NCI-H226 (cell line): ENCODE measurements around the gene IDNK.
"Not testable (repeated sequence)": the region's sequence is repeated elsewhere in the genome, so short reads cannot be mapped to it uniquely, and the experiment has no call there.

Experiments used
- DNase-seq: peaks from one replicate; pipeline ENCODE4 v3.0.0-alpha.2; 2015

IDNK gene

DNA sequence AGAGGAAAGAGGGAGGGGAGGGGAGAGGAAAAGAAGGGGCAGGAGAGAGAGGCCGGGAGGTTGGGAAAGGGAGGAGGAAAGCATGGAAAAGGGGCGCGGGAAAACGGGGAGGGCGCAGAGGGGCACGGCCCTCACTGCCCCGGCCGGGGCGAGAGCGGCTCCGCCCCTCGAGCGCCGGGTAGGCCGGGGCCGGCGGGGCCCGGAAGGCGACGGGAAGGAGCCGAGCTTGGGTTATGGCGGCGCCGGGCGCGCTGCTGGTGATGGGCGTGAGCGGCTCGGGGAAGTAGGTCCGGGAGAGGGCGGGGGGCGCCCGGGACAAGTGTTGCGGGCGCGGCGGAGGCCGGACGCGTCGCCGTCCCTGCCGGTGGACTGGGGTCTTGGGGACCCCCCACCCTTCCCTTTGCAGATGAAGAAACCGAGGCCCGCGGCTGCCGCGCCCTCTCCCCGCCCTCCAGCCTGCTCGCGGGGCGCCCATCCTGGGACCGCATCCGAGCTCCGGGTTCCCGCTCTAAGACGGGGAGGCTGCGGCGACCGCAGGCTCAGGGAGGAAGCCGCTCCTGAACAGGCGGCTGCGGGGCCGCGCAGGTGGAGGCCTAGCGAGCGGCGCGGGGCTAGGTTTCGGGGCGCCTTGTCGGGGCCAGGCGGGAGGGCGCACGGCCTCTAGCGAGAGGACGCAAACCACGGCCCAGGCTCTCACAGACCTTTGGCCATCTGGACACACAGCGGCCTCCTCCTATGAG lies at the start of gene IDNK:
Gene IDNK, plus strand, starts transcription at position 205 of the 740 bp plus-strand sequence. Its CDS starts 29 bp downstream, at position 234.
- DNase-seq = peak; percentile 63

DNA sequence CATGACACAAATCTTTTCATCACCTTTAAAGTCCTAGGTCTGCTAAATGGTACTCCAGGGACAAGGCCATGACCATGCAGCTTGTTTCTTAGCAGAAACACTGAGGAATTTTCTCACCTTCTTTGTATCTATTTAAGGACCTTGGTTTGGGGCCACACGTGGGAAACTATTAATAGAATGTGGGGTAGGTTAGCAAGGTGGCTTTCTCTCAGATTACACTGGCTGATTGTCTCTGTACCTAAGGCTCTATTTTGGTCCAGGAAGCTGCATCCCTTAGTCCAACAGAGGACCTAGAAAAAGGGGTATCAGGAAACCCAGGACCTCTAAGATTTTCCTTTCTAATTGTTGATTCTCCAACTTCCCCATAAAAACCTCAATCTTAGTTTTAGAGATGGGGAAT lies 48.5 kb upstream of the IDNK start:
- DNase-seq = no peak

DNA sequence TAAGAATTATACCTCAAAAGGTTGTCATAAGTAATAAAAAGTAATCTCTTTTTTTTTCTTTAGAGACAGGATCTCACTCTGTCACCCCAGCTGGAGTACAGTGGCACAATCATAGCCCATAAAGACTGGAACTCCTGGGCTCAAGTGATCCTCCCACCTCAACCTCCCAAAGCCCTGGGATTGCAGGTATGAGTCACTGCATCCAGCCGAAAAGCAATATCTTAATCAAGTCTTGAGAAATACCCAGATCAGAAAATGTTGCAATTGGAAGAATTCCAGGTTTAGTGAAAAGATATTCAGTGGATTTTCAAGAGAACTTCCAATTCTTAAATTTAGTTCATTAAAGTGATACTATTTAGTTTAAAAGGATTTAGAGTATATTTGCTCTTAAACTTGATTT lies 40.9 kb upstream of the IDNK start:
- DNase-seq = peak; percentile 79

DNA sequence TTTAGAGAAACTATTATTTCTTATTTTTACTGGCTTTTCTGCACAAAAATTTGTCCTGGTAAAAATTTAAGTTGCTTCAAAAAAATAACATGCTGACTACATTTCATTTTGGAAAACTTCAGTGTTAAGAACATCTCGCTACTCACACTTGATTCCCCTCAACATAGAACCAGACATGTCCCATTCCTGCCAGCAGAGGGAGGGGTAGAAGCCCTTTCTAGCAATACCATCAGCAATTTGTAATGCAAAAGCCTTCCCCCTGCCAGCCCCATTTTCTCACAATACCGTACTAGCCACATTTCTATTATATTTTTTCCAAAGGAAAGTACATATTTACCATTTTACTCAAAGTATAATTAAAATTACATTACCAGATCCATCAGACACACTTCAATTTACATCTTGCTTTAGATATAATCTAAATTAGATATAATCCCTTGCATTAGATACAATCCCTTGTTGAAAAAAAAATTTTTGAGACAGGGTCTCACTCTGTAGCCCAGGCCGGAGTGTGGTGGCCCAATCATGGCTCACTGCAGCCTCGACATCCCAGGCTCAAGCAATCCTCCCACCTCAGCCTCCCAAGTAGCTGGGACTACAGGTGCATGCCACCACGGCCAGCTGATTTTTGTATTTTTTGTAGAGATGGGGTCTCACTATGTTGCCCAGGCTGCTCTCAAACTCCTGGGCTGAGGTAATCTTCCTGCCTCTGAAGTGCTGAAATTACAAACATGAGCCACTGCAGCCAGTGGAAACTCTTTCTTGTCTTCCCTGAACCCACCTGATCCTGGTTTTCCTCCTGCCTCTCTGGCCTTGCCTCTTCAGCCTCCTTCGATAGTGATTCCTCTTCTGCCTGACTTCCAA lies 39.6 kb upstream of the IDNK start:
- peak; percentile 57 for DNase-seq

DNA sequence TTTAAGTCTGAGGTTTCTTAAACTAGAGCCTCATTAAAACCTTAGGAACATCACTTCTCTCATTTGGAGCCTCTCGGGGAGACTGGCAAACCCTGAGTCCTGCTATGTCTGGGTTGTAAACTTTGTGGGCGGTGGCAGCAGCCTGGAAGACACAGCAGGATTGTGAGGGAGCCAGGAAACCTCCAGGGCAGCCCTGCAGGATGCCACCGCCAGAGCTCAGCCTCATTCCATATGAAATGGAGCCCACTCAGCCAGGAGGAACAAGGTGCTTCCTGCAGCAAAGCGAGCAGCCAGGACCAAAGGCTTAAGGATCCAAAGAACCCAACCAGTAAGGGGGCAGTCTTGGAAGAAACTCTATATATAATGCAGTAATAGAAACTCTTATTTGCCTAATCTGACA lies 37.9 kb upstream of the IDNK start:
- DNase-seq = no peak

DNA sequence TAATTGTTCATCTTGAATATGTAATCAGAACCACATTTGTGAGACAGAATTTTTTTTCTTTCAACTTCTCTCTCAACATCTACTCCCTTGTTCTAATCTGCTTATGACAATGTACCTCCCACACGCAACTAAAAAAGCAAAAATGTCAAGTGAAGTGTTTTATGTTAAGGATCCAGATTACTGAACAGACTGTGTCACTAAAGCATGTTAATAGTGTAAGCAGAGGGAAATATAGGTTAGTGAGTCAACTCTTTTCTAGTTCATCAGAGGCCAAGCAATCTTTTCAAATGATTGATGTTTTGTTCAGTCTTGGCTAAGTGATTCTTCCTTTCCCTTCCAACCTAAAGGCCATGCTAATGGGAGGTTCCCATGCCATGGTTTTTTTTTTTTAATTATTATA lies 34.7 kb upstream of the IDNK start:
- DNase-seq = peak; percentile 76

DNA sequence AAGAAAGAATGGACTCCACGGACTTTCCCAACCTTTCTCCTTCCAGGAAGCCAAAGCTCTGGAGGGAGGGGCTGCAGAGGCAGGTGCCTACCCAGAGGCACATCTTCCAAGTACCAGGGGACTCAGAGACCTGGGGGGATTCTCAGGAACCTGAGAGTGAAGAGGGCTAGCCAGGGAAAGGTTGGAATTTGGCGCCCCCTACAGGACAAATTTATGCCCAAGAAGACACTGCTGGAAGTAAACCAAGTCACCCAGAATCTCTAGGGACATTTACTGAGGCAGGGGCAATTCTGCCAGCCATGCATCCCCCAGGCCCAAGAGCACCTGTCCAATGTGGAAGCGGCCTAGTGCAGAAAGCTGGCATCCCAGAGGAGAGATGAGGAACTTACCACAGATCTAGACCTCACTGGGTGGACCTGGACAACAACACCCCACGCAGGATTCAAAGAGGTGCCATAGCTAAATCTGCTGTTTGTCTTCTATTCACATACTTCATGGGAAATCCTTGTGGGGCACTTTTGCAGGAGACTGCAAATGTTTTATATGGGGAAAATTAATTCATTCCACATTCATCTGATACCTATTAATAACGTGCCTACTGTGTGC lies 25.9 kb upstream of the IDNK start:
- DNase-seq = peak; percentile 8

DNA sequence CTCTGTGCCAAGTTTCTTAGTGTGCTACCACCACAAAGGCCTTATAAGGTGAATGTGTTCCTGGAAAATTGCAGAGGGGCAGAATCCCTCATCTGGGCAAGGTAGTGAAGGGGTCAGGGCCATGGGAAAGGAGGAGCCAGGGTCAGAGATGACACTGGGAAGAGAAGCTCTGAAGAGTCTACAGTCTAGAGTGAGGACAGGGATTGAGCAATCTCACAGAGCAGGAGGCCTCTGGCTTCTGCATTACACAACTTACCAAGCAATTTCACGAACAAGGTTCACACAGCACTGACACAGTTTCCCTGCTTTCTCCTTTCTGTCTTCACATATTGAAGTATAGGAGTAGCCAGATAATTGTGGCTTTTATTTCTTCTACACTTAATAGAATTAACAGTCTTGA lies 24.5 kb upstream of the IDNK start:
- DNase-seq = no peak

DNA sequence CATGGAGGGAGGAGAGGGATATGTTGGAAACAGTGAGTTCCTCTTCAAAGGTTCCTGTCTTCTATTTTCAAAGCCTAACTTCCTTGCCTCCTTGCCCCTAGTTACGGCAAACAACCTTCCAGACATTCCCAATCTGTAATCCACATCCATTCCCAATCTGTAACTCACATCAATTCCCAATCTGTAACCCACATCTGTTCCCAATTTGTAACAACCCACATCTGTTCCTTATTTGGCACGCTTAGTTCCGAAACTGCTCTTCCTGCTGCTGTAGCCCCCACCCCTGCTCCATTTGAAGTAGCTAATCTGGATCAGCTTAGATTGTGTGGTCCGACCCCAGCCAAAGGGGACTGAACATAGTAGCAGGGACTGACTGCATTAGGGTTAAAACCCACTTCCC lies 23.9 kb upstream of the IDNK start:
- no peak for DNase-seq

DNA sequence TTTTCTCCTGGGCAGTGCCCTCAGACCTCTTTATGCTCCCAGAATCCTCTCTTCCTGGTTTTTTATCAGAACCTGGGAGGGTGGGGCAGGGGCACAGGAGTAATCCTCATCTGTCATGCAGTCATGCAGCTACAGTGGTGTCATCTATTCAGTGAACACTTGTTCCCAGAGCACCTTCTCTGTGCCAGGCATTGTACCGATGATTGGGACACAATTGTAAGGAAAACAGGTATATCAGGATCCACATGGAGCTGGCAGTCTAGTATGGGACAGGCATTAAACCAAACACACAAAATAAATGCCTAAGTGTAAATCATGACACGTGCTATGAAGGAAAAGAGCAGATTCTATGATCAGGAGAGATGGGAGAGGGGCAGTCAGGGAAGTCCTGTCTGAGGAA lies 21.5 kb upstream of the IDNK start:
- DNase-seq = no peak

DNA sequence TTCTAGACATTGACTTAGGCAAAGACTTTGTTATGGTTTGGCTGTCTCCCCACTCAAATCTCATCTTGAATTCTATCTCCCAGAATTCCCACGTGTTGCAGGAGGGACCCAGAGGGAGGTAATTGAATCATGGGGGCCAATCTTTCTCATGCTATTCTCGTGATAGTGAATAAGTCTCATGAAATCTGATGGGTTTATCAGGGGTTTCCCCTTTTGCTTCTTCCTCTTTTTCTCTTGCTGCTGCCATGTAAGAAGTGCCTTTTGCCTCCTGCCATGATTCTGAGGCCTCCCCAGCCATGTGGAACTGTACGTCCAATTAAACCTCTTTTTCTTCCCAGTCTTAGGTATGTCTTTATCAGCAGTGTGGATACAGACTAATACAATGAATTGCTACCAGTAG lies 15.3 kb upstream of the IDNK start:
- DNase-seq = not testable (repeated sequence)

DNA sequence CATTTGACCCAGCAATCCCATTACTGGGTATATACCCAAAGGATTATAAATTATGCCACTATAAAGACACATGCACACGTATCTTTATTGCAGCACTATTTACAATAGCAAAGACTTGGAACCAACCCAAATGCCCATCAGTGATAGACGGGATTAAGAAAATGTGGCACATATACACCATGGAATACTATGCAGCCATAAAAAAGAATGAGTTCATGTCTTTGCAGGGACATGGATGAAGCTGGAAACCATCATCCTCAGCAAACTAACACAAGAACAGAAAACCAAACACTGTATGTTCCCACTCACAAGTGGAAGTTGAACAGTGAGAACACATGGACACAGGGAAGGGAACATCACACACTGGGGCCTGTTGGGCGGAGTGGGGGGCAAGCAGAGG lies 9.6 kb upstream of the IDNK start:
- DNase-seq = not testable (repeated sequence)

DNA sequence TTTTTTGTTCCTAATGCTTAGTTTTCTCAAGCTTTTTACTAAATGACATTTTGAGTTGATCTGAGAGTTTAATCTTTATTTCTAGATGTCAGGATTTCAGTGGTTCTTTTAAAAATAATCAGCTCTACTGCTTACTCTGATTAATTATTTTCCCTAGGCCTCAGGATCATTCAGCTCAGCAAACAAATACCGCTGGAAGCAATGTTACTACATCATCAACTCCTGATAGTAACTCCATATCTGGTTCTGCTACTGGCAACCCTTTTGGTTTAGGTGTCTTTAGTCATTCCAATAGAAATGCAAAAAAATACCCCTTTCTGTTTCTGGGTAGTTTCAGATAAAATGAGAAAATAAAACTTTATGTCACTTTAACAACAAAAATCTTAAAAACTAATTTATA lies 5.6 kb upstream of the IDNK start:
- no peak for DNase-seq

DNA sequence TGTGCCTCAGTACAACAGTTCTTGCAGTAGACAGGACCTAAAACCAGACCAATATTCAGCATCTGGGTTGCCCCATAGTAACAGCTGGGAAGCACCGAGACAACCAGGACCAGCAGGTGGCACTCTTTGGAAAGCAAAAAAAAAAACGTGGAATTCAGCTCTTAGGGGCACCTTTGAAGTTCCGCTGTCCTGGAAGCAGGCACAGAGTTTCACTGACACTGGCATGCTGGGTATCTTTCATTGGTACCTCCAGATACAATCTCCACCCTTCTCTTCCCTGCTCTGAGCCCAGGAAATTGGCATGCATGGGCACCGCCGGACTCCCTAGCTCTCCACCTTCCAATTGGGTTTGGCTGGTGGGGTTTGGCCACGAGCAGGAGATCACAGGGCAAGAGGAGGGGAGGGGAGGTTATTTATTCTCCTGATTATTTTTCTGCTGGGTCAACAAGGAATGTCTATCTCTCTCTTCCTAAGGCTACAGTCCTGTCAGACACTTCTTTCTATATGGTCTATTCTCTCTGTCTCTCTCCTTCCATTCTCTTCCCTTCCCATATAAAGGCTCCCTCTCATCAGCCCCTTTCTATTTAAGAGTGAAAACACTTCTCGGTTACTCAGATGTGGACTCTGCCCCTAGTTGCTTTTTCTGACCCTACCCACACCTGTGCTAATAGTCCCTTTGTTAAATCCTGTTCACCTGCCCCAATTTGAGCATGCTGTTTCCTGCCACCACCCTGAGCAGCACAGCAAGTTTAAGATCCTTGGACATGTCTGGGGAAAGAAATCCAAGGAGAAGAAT lies 1.9 kb upstream of the IDNK start:
- DNase-seq = peak; percentile 28

DNA sequence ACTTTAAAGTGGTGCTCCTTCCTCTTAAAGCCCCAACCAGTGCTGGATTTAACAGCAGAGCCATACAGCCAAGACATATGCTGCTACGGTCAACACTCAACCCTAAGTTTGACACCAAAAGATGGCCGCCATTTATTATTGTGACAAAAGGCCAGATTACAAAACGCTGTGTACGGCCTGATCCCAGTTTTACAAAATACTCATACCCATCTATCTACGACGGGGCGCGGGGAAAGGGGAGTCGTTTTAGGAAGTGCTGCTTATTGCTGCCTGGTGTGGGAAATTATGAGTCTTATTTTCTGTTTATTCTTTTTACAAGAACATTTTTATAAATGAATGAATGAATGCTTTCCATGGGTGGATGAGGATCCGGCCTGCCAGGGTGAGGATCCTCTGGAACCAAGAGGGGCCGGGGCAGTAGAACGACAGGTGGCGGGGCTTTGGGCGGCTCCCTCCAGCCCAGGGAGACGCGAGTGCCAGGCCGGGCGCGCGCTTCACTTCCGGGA lies 457 bp upstream of the IDNK start:
- no peak for DNase-seq

DNA sequence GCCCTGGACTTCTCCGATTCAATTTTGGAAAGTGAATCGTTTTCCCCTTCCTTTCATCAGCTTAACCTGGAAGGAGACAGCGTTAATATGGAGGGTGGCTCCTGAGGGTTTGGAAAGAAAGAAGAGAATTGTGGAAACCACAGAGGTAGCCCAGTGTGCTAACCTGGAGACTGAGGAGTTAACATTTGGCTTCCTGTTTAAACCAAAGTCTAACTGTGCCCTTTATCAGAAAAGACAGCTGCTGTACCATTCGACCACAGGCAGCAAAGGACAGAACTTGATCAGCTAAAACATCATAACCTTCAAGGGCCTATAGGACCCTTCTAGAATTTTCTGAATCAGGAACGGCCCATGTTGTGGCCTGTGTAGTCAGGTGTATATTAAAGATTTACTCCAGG lies 735 bp downstream of the IDNK start:
- no peak for DNase-seq

DNA sequence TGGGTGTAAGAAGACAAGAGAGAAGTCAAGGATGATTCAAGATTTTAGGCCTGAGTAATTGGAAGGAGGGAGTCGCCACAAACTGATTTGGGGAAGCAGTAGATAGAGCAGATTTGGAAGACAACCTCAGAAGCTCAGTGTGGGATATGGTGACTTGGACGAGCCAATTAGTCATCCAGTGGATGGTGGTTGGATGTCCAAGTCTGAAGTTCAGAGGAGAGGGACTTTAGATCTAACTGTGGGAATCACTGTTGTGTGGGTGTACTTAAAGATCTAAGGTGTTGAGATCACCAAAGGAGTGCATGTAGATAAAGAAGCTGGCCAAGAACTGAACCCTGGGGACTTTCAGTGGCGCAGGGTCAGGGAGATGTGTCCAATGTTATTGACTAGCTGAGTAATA lies 2.2 kb downstream of the IDNK start:
- no peak for DNase-seq

DNA sequence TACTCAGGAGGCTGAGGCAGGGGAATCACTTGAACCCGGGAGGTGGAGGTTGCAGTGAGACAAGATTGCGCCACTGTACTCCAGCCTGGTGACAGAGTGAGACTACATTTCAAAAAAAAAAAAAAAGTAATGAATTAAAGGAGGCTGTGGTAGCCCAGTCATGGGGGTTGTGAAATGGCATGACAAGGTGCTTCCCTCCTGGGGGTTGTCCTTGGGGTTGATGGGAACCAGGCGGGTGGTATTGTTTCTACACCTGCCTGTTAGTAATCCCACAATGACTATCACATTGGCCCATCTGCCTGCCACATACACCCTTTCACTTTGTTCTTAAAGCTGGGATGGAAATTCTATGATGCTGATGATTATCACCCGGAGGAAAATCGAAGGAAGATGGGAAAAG lies 5.6 kb downstream of the IDNK start:
- no peak for DNase-seq

DNA sequence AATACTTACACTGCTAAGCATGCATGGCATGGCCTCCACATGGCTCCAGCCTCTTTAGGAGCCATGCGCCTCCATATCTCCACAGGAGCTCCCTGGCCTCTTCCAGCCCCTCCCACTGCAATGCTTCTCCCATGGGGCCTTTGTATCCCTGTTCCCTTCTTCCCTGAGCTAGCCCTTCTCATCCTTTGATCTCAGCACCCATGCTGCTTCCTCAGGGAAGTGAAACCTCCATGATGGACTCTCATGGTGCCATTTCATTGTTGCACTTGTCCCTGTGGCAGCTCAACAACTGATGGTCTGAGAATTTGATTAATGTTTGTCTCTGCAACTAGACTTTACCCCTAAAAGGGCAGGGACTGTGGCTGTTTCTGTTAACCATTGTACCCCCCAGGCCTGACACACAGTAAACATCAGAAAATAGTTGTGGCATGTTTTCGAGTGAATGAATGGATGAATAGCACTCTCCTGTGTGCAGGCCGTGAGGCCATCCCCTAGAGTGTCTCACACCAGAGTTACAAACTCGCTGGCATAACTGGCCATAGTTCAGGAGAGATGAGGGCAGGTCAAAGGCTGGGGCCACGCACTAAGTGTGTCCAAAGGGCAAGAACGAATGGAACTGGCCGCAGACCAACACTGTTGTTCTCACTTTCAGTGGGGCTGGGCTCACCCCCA lies 6.6 kb downstream of the IDNK start:
- DNase-seq = no peak

DNA sequence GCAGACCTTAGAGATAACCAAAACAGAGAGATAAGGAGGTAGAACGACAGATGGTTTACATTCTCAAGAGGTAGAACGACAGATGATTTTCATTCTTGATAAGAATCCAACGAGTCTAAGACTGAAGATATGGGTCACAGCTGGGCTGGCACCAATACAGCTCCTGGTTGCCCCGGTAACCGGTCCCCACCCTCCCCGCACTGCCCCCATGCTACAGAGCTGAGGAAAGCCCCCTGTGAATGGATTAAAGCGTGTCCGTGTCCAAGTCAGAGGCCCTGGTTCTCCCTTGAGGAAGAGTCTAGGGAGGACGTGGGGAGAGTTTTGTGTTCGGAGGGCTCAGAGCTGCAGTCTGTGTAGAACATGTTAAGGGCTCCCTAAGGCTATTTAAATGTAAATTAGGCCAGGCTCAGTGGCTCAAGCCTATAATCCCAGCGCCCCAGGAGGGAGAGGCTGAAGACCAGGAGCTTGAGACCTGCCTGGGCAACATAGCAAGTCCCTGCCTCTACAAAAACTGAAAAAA lies 8.1 kb downstream of the IDNK start:
- DNase-seq = peak; percentile 14

DNA sequence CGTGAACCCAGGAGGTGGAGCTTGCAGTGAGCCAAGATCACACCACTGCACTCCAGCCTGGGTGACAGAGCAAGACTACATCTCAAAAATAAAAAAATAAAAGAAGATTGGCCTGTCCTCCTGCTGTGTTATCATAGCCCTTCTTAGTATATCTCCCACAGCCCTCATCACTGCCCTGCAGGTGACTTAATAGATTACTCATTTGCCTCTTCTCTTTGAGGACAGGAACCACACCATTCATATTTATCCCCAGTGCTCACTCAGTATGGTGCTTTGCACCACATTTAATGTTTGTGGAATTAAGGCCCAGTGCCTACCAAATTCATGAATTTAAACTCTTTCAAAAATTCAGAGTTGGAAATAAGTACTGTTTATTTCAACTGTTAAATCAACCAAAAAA lies 10.3 kb downstream of the IDNK start:
- no peak for DNase-seq

DNA sequence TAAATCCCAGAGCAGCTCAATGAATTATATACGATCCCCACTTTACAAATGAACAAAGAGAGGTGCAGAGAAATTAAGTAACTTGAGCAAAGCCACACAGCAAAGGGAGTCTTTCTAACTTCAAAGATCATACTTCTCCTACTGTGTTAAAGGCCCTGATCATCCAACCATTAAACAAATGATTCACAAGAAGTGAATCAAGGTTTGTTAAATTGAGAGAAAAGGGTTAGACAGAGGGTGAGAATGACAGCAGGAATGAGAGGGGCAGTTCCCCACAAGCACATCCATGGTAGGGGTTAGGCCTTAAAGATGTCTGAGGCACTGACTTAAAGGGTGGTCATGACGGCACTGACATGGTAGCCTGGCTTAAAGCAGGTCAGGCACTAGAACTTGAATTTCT lies 10.7 kb downstream of the IDNK start:
- no peak for DNase-seq
